C4-2B (cell line): ENCODE measurements around the gene NYNRIN.

Source experiments
- H3K27ac ChIP-seq: fragments of 450-650 bp; 2 replicates; pipeline ENCODE4 v1.5.1; 2017
- CTCF ChIP-seq: fragments of 450-650 bp; conservative IDR thresholded peaks from 2 replicates; pipeline ENCODE4 v1.5.1; 2017; ENCODE audit warnings: mild to moderate bottlenecking
- ZFX ChIP-seq: fragments of 450-650 bp; IDR thresholded peaks from 2 replicates; pipeline ENCODE4 v1.6.1; 2017

The NYNRIN gene

GRCh38 chr14:24459331-24459730 is 60.5 kb downstream of the NYNRIN start:
- TF ChIP-seq CTCF (no peak), ZFX (no peak)
- no peak overlapping the region for H3K27ac ChIP-seq

- TF ChIP-seq CTCF: no peak
- TF ChIP-seq ZFX: no peak
- no peak overlapping the region for H3K27ac ChIP-seq
These were observed 62.5 kb downstream of the NYNRIN start for GRCh38 chr14:24461336-24461735.

- H3K27ac ChIP-seq: no peak overlapping the region
- TF ChIP-seq CTCF (no peak), ZFX (no peak)
These were observed 64.4 kb downstream of the NYNRIN start for GRCh38 chr14:24463017-24463883.

GRCh38 chr14:24463884-24464785 is 65.3 kb downstream of the NYNRIN start:
- TF ChIP-seq CTCF (no peak), ZFX (no peak)
- no peak overlapping the region for H3K27ac ChIP-seq

GRCh38 chr14:24465368-24465767 is 66.6 kb downstream of the NYNRIN start:
- TF ChIP-seq CTCF (no peak), ZFX (no peak)
- no peak overlapping the region for H3K27ac ChIP-seq

GRCh38 chr14:24465805-24466204 is 67.0 kb downstream of the NYNRIN start:
- no peak for TF ChIP-seq CTCF
- no peak for TF ChIP-seq ZFX
- no peak overlapping the region for H3K27ac ChIP-seq
